ENCODE measurements around the gene DNAJC1.

DNA sequence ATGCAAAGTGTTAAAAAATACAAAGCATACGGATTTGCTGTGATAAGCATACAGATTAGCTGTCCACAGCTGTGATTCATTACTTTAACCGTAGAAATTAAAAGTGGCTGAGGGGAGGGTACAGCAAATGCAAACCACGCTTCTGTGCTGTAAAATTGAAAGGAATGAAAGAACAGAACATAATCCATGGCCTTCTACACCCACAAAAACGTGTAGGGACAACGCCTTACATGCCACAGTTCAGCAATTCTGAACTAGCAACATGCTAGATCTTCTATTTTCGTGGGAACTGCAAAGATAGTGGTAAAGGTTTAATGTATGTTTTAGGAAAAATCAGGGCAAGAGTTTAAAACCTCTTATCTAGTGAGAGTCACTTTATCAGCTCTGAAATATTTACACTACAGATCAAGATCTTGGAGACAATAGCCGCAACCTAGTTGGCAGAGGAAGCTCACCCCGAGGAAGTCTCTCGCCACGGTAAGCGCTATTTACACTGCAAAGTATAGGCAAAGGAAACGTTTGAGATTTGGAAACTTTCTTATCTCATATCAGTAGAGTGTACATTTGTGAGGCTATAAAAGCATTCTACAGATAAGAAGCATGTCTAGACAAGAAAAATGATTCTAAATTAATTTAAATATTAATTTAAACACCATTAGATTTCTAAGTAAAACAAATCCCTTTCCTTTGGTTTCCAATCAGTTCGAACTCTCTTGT lies 275.9 kb downstream of the DNAJC1 start:
- TF ChIP-seq, protein P1, sequence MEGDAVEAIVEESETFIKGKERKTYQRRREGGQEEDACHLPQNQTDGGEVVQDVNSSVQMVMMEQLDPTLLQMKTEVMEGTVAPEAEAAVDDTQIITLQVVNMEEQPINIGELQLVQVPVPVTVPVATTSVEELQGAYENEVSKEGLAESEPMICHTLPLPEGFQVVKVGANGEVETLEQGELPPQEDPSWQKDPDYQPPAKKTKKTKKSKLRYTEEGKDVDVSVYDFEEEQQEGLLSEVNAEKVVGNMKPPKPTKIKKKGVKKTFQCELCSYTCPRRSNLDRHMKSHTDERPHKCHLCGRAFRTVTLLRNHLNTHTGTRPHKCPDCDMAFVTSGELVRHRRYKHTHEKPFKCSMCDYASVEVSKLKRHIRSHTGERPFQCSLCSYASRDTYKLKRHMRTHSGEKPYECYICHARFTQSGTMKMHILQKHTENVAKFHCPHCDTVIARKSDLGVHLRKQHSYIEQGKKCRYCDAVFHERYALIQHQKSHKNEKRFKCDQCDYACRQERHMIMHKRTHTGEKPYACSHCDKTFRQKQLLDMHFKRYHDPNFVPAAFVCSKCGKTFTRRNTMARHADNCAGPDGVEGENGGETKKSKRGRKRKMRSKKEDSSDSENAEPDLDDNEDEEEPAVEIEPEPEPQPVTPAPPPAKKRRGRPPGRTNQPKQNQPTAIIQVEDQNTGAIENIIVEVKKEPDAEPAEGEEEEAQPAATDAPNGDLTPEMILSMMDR (IDR thresholded peaks at IDR 0.05), result no peak
- no peak for TF ChIP-seq POLR2A (IDR thresholded peaks at IDR 0.05)
